Mammary epithelial cell (primary cell): ENCODE measurements around the gene RRAGA.

Source experiments
- CTCF ChIP-seq, 2 donors: IDR thresholded peaks in 1 of 2; conservative IDR thresholded peaks in 1 of 2; 2 replicates each; pipeline ENCODE4 v1.5.1; 2011 to 2012; ENCODE audit warnings: inconsistent platforms in 2 of 2, low read length in 2 of 2, mild to moderate bottlenecking in 2 of 2, control low read depth in 1 of 2, low read depth in 1 of 2; ENCODE audit not compliant: insufficient read depth in 1 of 2; ENCODE audit errors: extremely low read depth in 1 of 2
- EZH2 ChIP-seq: IDR thresholded peaks from 2 replicates; pipeline ENCODE4 v1.6.1; 2012; ENCODE audit warnings: low read length, inconsistent platforms, borderline replicate concordance

DNA sequence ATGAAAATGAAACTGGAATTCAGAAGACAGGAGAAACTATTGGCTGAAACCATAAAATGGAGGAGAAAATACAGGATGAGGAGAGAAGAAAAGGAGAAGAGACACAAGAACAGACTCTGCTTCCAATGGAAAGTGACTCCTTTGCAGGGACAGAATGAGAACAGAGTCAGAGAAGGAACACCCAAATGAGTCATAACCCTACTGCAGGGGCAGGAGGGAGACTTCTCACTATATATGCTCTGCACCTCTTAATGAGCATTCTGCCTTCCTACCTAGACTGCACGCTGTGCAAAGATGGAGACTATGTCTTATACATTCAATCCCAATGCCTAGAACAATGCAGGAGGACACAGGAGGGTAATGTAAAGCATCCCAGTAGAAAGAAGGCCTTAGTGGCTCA is 18.3 kb upstream of the RRAGA start:
- TF ChIP-seq CTCF (conservative IDR thresholded peaks at IDR 0.05 in 1 of 2, IDR thresholded peaks at IDR 0.05 in 1 of 2; ENCODE audit: extremely low read depth in 1 of 2, insufficient read depth in 1 of 2, low read depth in 1 of 2, low read length in 2 of 2) (no peak), EZH2 (no peak)
